Heart left ventricle (tissue), 16 donors: ENCODE measurements around the gene ABL2. TPM values are rescaled to one million over a fixed set of nuclear protein-coding genes. Genes with fewer than 3 reads are reported as not detected.

ENCODE experiments used
- ATAC-seq, 4 donors: fragments of 200-7000 bp; cut with Tn5 transposase; one replicate each; pipeline ENCODE4 v1.9.1; 2020 to 2022; ENCODE audit warnings: moderate library complexity in 4 of 4, mild to moderate bottlenecking in 3 of 4, moderate number of reproducible peaks in 1 of 4
- DNase-seq, 5 donors: peaks; one replicate each; pipeline ENCODE4 v3.0.0-alpha.2; 2020
- H3K27ac ChIP-seq, 12 donors: fragments of 200-600 bp; sonication (generic) in 4 of 12; one replicate each; pipeline versions ENCODE4 v1.5.0 to v1.8.0; 2016 to 2022; ENCODE audit warnings: mild to moderate bottlenecking in 2 of 12
- H3K27me3 ChIP-seq, 9 donors: fragments of 200-600 bp; sonication (generic) in 2 of 9; one replicate each; pipeline versions ENCODE4 v1.5.1 to v1.8.0; 2016 to 2022; ENCODE audit warnings: mild to moderate bottlenecking in 3 of 9
- H3K36me3 ChIP-seq, 9 donors: fragments of 200-600 bp; sonication (generic) in 2 of 9; one replicate each; pipeline versions ENCODE4 v1.5.0 to v1.8.0; 2018 to 2022; ENCODE audit warnings: mild to moderate bottlenecking in 2 of 9
- H3K4me1 ChIP-seq, 12 donors: fragments of 200-600 bp; sonication (generic) in 4 of 12; one replicate each; pipeline versions ENCODE4 v1.5.0 to v1.8.0; 2016 to 2022; ENCODE audit warnings: mild to moderate bottlenecking in 3 of 12
- H3K4me3 ChIP-seq, 12 donors: fragments of 200-600 bp; sonication (generic) in 4 of 12; one replicate each; pipeline versions ENCODE4 v1.5.0 to v1.8.0; 2017 to 2022; ENCODE audit warnings: mild to moderate bottlenecking in 9 of 12, moderate library complexity in 4 of 12
- H3K9me3 ChIP-seq, 12 donors: fragments of 200-600 bp; sonication (generic) in 4 of 12; one replicate each; pipeline versions ENCODE4 v1.5.0 to v1.8.0; 2016 to 2022; ENCODE audit warnings: mild to moderate bottlenecking in 1 of 12
- CTCF ChIP-seq, 12 donors: fragments of 200-600 bp; sonication (generic) in 4 of 12; IDR thresholded peaks; one replicate each; pipeline versions ENCODE4 v1.5.0 to v1.8.0; 2018 to 2022; ENCODE audit warnings: antibody characterized with exemption in 12 of 12, mild to moderate bottlenecking in 5 of 12
- POLR2A ChIP-seq, 2 donors: fragments of 450-650 bp; IDR thresholded peaks; one replicate each; pipeline ENCODE4 v1.6.1; 2017; ENCODE audit warnings: antibody characterized with exemption in 2 of 2, mild to moderate bottlenecking in 2 of 2, moderate library complexity in 2 of 2
- WGBS, 4 donors: extraction: QIAGEN DNeasy Blood & Tissue Kit in 2 of 4; methylation state at CpG; one replicate each; pipeline versions ENCODE4 v1.1.5 to v1.1.7; 2013 to 2018; 5-methylcytosine and 5-hydroxymethylcytosine counted together
- intact Hi-C, 10 donors: fragments of 100-400 bp; cut with DNase I; formaldehyde crosslinking; loops; one replicate each; pipeline versions ENCODE4 v1.11.1 to v1.14.2; 2022
- polyA plus RNA-seq, 2 donors: library from polyadenylated mRNA; stranded (reverse); fragments of 200-250 nt; gene quantifications; one replicate each; pipeline ENCODE4 v1.2.3, GENCODE V29; 2013
- total RNA-seq, 9 donors: library from RNA; depleted of rRNA in 2 of 9; stranded (reverse); fragments of >200 nt in 2 of 9; fragmentation: NEBNext Ultra II Directional in 3 of 9; extraction: Animal tissue kit (Norgen Biotek cat#: 25700) in 3 of 9; gene quantifications; one replicate each; pipeline versions ENCODE4 v1.1.0 to v1.2.4, GENCODE V29; 2016 to 2023
- donor health status: ischemic (EF 13 %, LVEDD 7.1; RV severe dilation, severe dysfunction).
- donor health status: healthy with polysubstance abuse.
- donor health status: DM: no; HTN: yes; CAD: no.
- donor health status: DM: no; HTN: no; CAD: no.
- donor health status: ischemic (EF 25% LVEDD 6.9; RV normal size, moderate dysfunction).
- donor health status: ischemic (EF 25% LVEDD 5.7; RV mildly dilated, moderate dysfunction).
- donor health status: healthy.
- donor health status: DM: yes; HTN: yes; CAD: no.
- donor health status: ischemic (EF 35%, LVEDD 5.7; RV mildly dilated, moderate dysfunction).
- donor health status: nonischemic (EF 11% LVEDD 7.7; RV severe dilation, severe dysfunction).
- donor health status: DM: yes; HTN: yes; CAD: no.
- donor health status: PGD.
- donor health status: ischemic (EF 29% LVEDD 5.4; RV normal size, mild dysfunction).
- donor health status: nonischemic (EF 23%, LVEDD 6.1; RV moderate dilation, normal function).

The ABL2 gene
- total and polyA plus RNA-seq, 11 donors = 2.5 to 22.0 (median 10.2) TPM

DNA sequence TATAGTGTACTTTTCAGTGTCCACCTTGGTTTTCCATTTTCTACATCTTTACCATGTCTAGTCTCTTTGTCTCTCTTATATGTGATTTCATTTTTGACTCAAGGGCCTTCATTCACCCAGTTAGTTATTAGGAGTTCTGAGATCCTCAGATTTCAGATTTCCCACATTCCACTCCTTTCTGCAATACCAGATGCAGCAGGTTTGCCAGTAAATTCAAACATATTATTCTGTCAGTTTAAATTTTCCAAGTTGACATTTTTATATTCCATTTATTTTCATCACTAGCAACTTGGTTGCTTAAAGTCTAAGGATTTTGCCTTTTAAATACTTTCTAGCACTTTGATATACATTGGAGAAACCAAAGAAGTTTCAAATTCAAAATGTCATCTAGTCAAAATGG, 42.4 kb downstream of the ABL2 start:
- ATAC-seq = no peak
- Histone ChIP-seq H3K4me3 (no peak overlapping the region), H3K4me1 (peaks cover 0 to 21% (median 0%) of the 10 kb centered on the region in 12 donors), H3K27ac (no peak overlapping the region), H3K36me3 (no peaks in the 10 kb centered on the region), H3K9me3 (no peaks in the 10 kb centered on the region), H3K27me3 (no peaks in the 10 kb centered on the region)
- no peak for DNase-seq
- no peak for TF ChIP-seq CTCF (IDR thresholded peaks at IDR 0.05)
- no peak for TF ChIP-seq POLR2A (IDR thresholded peaks at IDR 0.05)
- intact Hi-C loops = no loop called here

GRCh38 chr1:179184403-179184802, 45.1 kb downstream of the ABL2 start:
- ATAC-seq (no peak), DNase-seq (no peak)
- Histone ChIP-seq H3K9me3 (no peaks in the 10 kb centered on the region), H3K4me3 (no peak overlapping the region), H3K4me1 (peaks cover 0 to 6% (median 0%) of the 10 kb centered on the region in 12 donors), H3K36me3 (no peaks in the 10 kb centered on the region), H3K27ac (no peak overlapping the region), H3K27me3 (no peaks in the 10 kb centered on the region)
- WGBS, 4 donors = 92 to 96% (median 95%) methylated on average over 1 of the region's 1 CpG
- intact Hi-C loops = no loop called here
- TF ChIP-seq CTCF (IDR thresholded peaks at IDR 0.05) = no peak
- no peak for TF ChIP-seq POLR2A (IDR thresholded peaks at IDR 0.05)

GRCh38 chr1:179183857-179184256, 45.6 kb downstream of the ABL2 start:
- H3K9me3 ChIP-seq = no peaks in the 10 kb centered on the region
- H3K27me3 ChIP-seq = no peaks in the 10 kb centered on the region
- peaks cover 0 to 6% (median 3%) of the 10 kb centered on the region in 12 donors for H3K4me1 ChIP-seq
- no peak overlapping the region for H3K4me3 ChIP-seq
- TF ChIP-seq CTCF (IDR thresholded peaks at IDR 0.05) = no peak
- no peak for TF ChIP-seq POLR2A (IDR thresholded peaks at IDR 0.05)
- DNase-seq (no peak), ATAC-seq (no peak)
- WGBS, 4 donors = 91 to 96% (median 93%) methylated on average over 5 of the region's 5 CpGs
- intact Hi-C loops = no loop called here
- no peak overlapping the region for H3K27ac ChIP-seq
- no peaks in the 10 kb centered on the region for H3K36me3 ChIP-seq

- intact Hi-C loops = no loop called here
- no peaks in the 10 kb centered on the region for H3K9me3 ChIP-seq
- H3K4me3 ChIP-seq = no peak overlapping the region
- no peak overlapping the region for H3K27ac ChIP-seq
- 48 to 69% (median 54%) methylated on average over 1 of the region's 1 CpG for WGBS, 4 donors
- H3K4me1 ChIP-seq = peaks cover 0 to 40% (median 29%) of the 10 kb centered on the region in 12 donors
- H3K36me3 ChIP-seq = no peaks in the 10 kb centered on the region
- ATAC-seq = no peak
- no peak for DNase-seq
- no peaks in the 10 kb centered on the region for H3K27me3 ChIP-seq
- TF ChIP-seq POLR2A (IDR thresholded peaks at IDR 0.05) (no peak), CTCF (IDR thresholded peaks at IDR 0.05) (no peak)
Observed at GRCh38 chr1:179178950-179179349, 50.5 kb downstream of the ABL2 start.
